H7 (cell line): ENCODE measurements around the gene RBMY1E. TPM values are rescaled to one million over a fixed set of nuclear protein-coding genes. Genes with fewer than 3 reads are reported as not detected.
"Not testable (repeated sequence)": the region's sequence is repeated elsewhere in the genome, so short reads cannot be mapped to it uniquely, and the experiment has no call there.

Experiments
- DNase-seq: peaks from one replicate; pipeline ENCODE4 v3.0.0; 2012
- H3K27me3 ChIP-seq: 2 replicates; pipeline ENCODE4 v1.6.0; 2011; ENCODE audit warnings: mild to moderate bottlenecking, low read length; ENCODE audit not compliant: control insufficient read depth, insufficient read depth
- H3K36me3 ChIP-seq: replicated peaks from 2 replicates; pipeline ENCODE4 v1.5.1; 2011; ENCODE audit warnings: low read length; ENCODE audit not compliant: control insufficient read depth, insufficient read depth
- H3K4me3 ChIP-seq: 2 replicates; pipeline ENCODE4 v1.5.1; 2011; ENCODE audit warnings: low read depth, mild to moderate bottlenecking, control low read depth, low read length, moderate library complexity; ENCODE audit not compliant: insufficient read depth
- total RNA-seq: library from RNA; depleted of rRNA; stranded (reverse); fragments of >200 nt; shearing (Covaris generic); gene quantifications from 2 replicates; pipeline ENCODE4 v1.2.3, GENCODE V29; 2014; rRNA removed

Gene RBMY1E
- total RNA-seq, result not detected in 2 replicates

DNA sequence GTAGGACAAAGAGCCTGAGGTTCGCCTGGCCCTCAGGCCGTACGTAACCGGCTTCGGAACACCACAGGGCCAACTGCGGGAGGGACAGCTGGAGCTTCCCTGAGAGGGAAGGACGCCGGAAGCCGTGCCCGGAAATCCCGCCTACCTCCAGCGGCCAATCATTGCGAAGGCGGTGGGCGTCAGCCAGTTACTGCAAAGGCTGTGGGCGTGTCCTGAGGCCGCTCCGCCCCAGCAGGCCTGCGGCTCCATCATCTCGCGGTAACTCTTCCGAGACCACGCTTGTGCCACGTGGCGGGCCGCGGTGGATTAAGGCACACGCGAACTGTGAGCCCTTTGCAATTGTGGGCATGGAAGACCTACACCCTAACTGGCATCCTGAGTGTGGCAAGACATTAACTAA lies at the start of gene RBMY1E:
Gene RBMY1E, minus strand, starts transcription at position 101 of the 400 bp plus-strand sequence. CDS start 1,978 bp downstream, outside the sequence.
- DNase-seq, H3K36me3 ChIP-seq, H3K4me3 ChIP-seq, H3K27me3 ChIP-seq: not testable (repeated sequence)

DNA sequence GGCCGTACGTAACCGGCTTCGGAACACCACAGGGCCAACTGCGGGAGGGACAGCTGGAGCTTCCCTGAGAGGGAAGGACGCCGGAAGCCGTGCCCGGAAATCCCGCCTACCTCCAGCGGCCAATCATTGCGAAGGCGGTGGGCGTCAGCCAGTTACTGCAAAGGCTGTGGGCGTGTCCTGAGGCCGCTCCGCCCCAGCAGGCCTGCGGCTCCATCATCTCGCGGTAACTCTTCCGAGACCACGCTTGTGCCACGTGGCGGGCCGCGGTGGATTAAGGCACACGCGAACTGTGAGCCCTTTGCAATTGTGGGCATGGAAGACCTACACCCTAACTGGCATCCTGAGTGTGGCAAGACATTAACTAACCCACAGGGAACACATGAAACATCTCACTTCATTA lies 23.4 kb downstream of the RBMY1E start, which contains the start of gene RBMY1D:
Gene RBMY1D, minus strand, starts transcription at position 101 of the 400 bp plus-strand sequence. CDS start 2,013 bp downstream, outside the sequence.
- not testable (repeated sequence) for H3K27me3 ChIP-seq, H3K36me3 ChIP-seq, H3K4me3 ChIP-seq, DNase-seq

DNA sequence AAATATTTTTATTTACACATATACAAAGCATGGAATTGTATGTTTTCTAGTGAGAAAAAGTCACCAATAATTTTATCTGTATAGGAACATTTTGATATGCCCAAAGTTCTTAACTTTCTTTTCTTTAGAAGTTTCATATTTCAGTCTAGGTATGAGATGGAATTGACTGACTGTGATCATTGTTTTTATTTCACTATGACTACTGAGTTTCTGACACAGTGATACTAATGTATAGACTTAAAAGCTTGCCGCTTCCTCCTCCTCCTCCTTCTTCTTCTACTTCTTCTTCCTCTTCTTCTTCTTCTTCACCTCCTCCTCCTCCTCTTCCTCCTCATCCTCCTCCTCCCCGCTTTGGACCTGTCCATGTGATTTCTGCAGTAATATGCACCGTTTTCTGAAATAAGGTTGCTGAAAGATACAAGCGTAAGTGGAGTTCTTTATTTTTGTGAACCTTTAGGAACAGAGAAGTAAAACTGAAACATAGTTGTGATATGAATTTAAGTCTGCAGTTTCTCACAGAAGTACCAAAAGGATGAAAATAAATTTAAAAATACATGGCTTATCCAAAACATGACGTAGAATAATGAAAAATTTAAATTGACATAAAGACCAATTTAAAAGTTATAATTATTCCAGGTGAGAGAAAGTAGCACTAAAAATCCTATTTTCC lies 48.3 kb downstream of the RBMY1E start:
- not testable (repeated sequence) for DNase-seq, H3K4me3 ChIP-seq, H3K36me3 ChIP-seq, H3K27me3 ChIP-seq

Other genes with a start within 250 kb of the RBMY1E start
- gene RBMY1D, start 23.5 kb downstream of the RBMY1E start, total RNA-seq, result not detected in 2 replicates